ENCODE measurements around the gene TCF21. TPM values are rescaled to one million over a fixed set of nuclear protein-coding genes. Genes with fewer than 3 reads are reported as not detected.
A peak's percentile ranks its signal among the peaks of the same experiment; 100 is the strongest.

Gene TCF21
- polyA plus RNA-seq = not detected in 2 replicates
- polyA minus RNA-seq = not detected in 2 replicates

- no peaks in the 10 kb centered on the region for H3K9me3 ChIP-seq (ENCODE audit: low read length)
- no peak within 1 kb of the TSS for H3K27ac ChIP-seq (ENCODE audit: low read length)
- H4K20me1 ChIP-seq (ENCODE audit: insufficient read depth) = no peaks in the 10 kb centered on the region
- H3K36me3 ChIP-seq (ENCODE audit: insufficient read depth, low read length) = no peaks in the 10 kb centered on the region
- H2AFZ ChIP-seq (ENCODE audit: low read depth, low read length) = no peak within 1 kb of the TSS
- H3K79me2 ChIP-seq (replicated peaks; ENCODE audit: insufficient read depth, low read length) = no peaks in the 10 kb centered on the region
- H3K9me2 ChIP-seq (ENCODE audit: insufficient read depth, low read length) = no peaks in the 10 kb centered on the region
- no peak within 1 kb of the TSS for H3K4me2 ChIP-seq (ENCODE audit: low read length)
- H3F3A ChIP-seq (ENCODE audit: insufficient read depth, low read length, poor library complexity, severe bottlenecking) = no peaks in the 10 kb centered on the region
- no peak within 1 kb of the TSS for H3K9ac ChIP-seq (ENCODE audit: low read length)
- TF ChIP-seq TAF1 (IDR thresholded peaks at IDR 0.05; ENCODE audit: low read depth) (no peak), REST (IDR thresholded peaks at IDR 0.05; ENCODE audit: borderline replicate concordance) (no peak), POLR2AphosphoS5 (IDR thresholded peaks at IDR 0.05) (no peak), CTCF (IDR thresholded peaks at IDR 0.05; ENCODE audit: poor library complexity, severe bottlenecking) (no peak), SMC3 (conservative IDR thresholded peaks at IDR 0.05; ENCODE audit: poor library complexity) (no peak), EP300 (conservative IDR thresholded peaks at IDR 0.05; ENCODE audit: poor library complexity, severe bottlenecking) (no peak), EZH2 (IDR thresholded peaks at IDR 0.05; ENCODE audit: borderline replicate concordance, insufficient read depth, low read length, poor library complexity, severe bottlenecking) (no peak), MXI1 (conservative IDR thresholded peaks at IDR 0.05; ENCODE audit: poor library complexity, severe bottlenecking) (no peak), RAD21 (conservative IDR thresholded peaks at IDR 0.05) (no peak)
- H3K4me3 ChIP-seq (ENCODE audit: low read length) = peak within 1 kb of the TSS; percentile 58
- peaks cover 88% of the 10 kb centered on the region for H3K27me3 ChIP-seq (ENCODE audit: insufficient read depth, low read depth, low read length)
These were observed at the start of gene TCF21 for GRCh38 chr6:133888929-133889556. Gene TCF21, plus strand, starts transcription at chr6:133889113. Its CDS starts 285 bp downstream, at chr6:133889398.

GRCh38 chr6:133841176-133841575 lies 47.7 kb upstream of the TCF21 start:
- H3K27ac ChIP-seq (ENCODE audit: low read length) = no peak overlapping the region
- no peaks in the 10 kb centered on the region for H3K79me2 ChIP-seq (replicated peaks; ENCODE audit: insufficient read depth, low read length)
- H3K9ac ChIP-seq (ENCODE audit: low read length) = no peak overlapping the region
- H3F3A ChIP-seq (ENCODE audit: insufficient read depth, low read length, poor library complexity, severe bottlenecking) = no peaks in the 10 kb centered on the region
- no peaks in the 10 kb centered on the region for H3K9me2 ChIP-seq (ENCODE audit: insufficient read depth, low read length)
- no peak overlapping the region for H3K4me2 ChIP-seq (ENCODE audit: low read length)
- no peaks in the 10 kb centered on the region for H3K9me3 ChIP-seq (ENCODE audit: low read length)
- H3K27me3 ChIP-seq (ENCODE audit: insufficient read depth, low read depth, low read length) = no peaks in the 10 kb centered on the region
- H3K36me3 ChIP-seq (ENCODE audit: insufficient read depth, low read length) = no peaks in the 10 kb centered on the region
- no peak overlapping the region for H2AFZ ChIP-seq (ENCODE audit: low read depth, low read length)
- no peaks in the 10 kb centered on the region for H4K20me1 ChIP-seq (ENCODE audit: insufficient read depth)
- TF ChIP-seq RAD21 (conservative IDR thresholded peaks at IDR 0.05) (no peak), MXI1 (conservative IDR thresholded peaks at IDR 0.05; ENCODE audit: poor library complexity, severe bottlenecking) (no peak), EP300 (conservative IDR thresholded peaks at IDR 0.05; ENCODE audit: poor library complexity, severe bottlenecking) (no peak), SMC3 (conservative IDR thresholded peaks at IDR 0.05; ENCODE audit: poor library complexity) (no peak), TAF1 (IDR thresholded peaks at IDR 0.05; ENCODE audit: low read depth) (no peak), REST (IDR thresholded peaks at IDR 0.05; ENCODE audit: borderline replicate concordance) (no peak), POLR2AphosphoS5 (IDR thresholded peaks at IDR 0.05) (no peak), CTCF (IDR thresholded peaks at IDR 0.05; ENCODE audit: poor library complexity, severe bottlenecking) (no peak), EZH2 (IDR thresholded peaks at IDR 0.05; ENCODE audit: borderline replicate concordance, insufficient read depth, low read length, poor library complexity, severe bottlenecking) (no peak)
- H3K4me3 ChIP-seq (ENCODE audit: low read length) = no peak overlapping the region
